ENCODE results near the gene BPTF.
"Not testable (repeated sequence)": the region's sequence is repeated elsewhere in the genome, so short reads cannot be mapped to it uniquely, and the experiment has no call there.

BPTF gene

GRCh38 chr17:67879662-67880061 lies 54.4 kb downstream of the BPTF start:
- no peak for DNase-seq (ENCODE audit: low read depth, low spot score)

DNA sequence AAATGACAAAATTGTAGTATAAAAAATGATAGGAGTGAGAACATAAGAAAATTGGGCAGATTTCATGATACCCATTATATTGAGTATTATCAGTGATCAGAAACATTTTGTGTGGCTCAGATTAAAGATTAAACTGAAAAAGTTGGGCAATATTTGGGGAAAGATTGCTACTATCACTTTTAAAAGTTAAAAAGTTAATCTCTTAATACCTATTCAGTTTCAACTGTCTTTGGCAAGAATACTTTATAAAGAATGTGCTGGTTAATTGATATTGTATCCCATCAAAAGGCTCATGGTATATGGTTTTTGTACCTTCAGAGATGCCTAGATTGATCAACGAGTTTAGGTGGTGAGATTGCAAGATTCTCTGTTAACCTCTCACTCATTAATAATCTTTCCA lies 55.8 kb downstream of the BPTF start:
- no peak for DNase-seq (ENCODE audit: low read depth, low spot score)

DNA sequence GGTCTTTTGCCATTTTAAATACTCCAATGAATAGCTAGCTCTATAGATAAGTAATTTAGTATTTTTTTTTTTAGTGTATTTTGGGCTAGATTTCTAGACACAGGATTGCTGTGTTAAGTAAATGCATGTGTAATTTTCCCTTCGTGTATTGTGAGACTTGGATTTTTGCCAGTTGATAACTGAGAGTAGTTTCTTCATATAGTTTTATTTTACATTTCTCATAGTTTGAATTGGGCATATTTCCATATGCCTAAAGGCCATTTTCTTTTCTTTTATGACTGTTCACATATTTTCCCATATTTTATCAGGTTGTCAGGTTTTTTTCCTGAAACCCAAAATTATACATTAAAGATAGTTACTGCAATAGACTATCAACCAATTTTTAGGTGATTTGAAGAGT lies 59.4 kb downstream of the BPTF start:
- no peak for DNase-seq (ENCODE audit: low read depth, low spot score)

DNA sequence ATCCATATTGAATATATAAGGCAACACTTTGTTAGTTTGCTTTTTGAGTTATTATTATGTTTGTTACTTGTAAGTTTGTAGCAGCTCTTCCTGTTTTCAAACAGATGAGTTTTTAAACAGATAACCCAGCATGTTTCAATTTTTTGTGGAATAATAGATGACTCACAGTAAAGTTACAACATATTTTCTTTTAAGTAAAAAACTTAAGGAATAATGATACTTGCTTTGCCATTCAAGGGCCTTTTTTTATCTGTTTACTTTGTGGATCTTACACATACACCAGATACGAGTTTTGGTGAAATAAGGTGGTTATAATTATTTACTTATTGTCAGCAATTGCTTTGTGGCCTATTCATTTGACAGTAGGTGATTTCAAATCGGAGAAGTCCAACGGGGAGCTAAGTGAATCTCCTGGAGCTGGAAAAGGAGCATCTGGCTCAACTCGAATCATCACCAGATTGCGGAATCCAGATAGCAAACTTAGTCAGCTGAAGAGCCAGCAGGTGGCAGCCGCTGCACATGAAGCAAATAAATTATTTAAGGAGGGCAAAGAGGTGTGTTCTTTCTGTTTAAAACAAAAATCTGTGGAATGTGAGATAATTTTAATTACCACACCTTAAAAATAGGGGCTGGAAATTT lies 66.3 kb downstream of the BPTF start:
- DNase-seq (ENCODE audit: low read depth, low spot score), result no peak

GRCh38 chr17:67902511-67903231 lies 77.4 kb downstream of the BPTF start:
- no peak for DNase-seq (ENCODE audit: low read depth, low spot score)

- DNase-seq (ENCODE audit: low read depth, low spot score), result not testable (repeated sequence)
Measured at GRCh38 chr17:67905298-67905697, 80.0 kb downstream of the BPTF start.

- not testable (repeated sequence) for DNase-seq (ENCODE audit: low read depth, low spot score)
Measured at GRCh38 chr17:67910117-67910803, 85.0 kb downstream of the BPTF start.

DNA sequence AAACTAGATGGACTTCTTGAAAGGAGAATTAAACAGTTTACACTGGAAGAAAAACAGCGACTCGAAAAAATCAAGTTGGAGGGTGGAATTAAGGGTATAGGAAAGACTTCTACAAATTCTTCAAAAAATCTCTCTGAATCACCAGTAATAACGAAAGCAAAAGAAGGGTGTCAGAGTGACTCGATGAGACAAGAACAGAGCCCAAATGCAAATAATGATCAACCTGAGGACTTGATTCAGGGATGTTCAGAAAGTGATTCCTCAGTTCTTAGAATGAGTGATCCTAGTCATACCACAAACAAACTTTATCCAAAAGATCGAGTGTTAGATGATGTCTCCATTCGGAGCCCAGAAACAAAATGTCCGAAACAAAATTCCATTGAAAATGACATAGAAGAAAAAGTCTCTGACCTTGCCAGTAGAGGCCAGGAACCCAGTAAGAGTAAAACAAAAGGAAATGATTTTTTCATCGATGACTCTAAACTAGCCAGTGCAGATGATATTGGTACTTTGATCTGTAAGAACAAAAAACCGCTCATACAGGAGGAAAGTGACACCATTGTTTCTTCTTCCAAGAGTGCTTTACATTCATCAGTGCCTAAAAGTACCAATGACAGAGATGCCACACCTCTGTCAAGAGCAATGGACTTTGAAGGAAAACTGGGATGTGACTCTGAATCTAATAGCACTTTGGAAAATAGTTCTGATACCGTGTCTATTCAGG lies 85.9 kb downstream of the BPTF start:
- DNase-seq (ENCODE audit: low read depth, low spot score), result no peak

DNA sequence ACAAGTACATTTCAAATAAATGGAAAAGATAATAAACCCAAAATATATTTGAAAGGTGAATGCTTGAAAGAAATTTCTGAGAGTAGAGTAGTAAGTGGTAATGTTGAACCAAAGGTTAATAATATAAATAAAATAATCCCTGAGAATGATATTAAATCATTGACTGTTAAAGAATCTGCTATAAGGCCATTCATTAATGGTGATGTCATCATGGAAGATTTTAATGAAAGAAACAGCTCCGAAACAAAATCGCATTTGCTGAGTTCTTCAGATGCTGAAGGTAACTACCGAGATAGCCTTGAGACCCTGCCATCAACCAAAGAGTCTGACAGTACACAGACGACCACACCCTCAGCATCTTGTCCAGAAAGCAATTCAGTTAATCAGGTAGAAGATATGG lies 86.8 kb downstream of the BPTF start:
- no peak for DNase-seq (ENCODE audit: low read depth, low spot score)

DNA sequence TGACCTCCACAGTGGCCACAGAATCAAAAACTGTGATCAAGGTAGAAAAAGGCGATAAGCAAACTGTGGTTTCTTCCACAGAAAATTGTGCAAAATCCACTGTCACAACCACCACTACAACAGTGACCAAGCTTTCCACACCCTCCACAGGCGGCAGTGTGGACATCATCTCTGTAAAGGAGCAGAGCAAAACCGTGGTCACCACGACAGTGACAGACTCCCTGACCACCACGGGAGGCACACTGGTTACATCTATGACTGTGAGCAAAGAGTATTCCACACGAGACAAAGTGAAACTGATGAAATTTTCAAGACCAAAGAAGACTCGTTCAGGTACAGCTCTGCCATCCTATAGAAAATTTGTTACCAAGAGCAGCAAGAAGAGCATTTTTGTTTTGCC lies 87.4 kb downstream of the BPTF start:
- DNase-seq (ENCODE audit: low read depth, low spot score), result no peak

DNA sequence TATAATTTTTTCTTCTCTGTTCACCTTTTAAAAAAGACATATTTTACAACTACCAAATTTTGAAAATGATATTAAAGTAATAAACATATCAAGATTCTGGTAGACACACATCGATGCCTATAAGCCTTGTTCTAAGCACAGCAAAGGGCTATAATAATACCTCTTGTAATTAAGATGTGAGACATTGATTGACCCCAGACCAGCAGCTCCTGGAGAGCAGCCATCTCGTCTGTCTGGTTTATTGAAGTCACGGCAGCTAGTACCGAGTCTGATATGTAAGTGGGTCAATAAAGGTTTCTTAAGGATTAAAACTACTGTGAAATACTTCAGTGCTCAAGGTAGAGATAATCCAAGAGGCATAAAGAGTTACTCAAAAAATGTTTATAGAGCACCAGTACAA lies 94.9 kb downstream of the BPTF start:
- DNase-seq (ENCODE audit: low read depth, low spot score), result no peak

DNA sequence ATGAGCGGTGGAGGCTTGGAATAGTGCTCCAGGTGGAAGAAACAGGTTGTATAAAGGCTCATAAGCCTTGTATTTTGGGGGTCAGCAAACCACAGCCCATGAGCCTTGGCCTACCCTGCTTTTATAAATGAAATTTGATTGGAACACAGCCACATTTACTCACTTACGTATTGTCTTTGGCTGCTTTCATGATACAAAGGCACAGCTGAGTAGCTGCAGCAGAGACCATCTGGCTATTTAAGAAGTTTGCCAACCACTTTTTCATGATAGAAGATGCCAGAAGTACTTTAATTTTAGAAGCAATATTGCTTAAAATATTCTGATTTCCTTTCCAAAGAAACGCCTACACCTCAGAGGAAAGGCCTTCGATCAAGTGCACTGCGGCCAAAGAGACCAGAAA lies 97.2 kb downstream of the BPTF start:
- no peak for DNase-seq (ENCODE audit: low read depth, low spot score)

DNA sequence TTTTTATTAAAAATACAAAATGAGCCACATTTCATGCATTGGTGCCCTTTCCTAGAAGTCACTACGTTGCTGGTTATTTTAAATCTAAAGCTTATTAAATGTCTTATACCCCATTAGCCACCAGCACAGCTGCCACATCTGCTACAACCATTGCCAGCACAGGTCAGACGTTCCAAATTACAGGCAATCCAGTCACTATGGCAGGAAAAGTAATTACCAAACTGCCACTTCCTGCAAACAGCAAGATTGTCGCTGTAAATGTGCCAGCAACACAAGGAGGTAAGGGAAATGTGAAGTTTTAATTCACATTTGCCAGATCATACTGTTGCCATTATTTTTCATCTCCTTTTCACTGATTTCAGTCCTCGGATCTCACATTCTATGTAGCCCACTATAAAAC lies 103.5 kb downstream of the BPTF start:
- DNase-seq (ENCODE audit: low read depth, low spot score), result not testable (repeated sequence)

DNA sequence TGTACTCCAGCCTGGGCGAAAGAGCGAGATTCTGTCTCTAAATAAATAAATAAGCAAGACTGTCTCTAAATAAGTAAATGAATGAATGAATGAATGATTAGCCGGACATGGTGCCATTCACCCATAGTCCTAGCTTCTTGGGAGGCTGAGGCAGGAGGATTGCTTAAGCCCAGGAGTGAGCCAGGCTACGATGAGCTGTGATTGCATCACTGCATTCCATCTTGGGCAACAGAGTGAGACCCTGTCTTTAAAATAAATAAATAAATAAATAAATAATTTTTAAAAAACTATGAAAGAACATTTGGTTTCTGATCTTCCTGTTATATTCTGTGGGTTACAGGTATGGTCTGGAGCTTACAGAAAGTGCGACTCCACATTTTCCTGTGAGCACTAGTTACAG lies 105.9 kb downstream of the BPTF start:
- no peak for DNase-seq (ENCODE audit: low read depth, low spot score)

DNA sequence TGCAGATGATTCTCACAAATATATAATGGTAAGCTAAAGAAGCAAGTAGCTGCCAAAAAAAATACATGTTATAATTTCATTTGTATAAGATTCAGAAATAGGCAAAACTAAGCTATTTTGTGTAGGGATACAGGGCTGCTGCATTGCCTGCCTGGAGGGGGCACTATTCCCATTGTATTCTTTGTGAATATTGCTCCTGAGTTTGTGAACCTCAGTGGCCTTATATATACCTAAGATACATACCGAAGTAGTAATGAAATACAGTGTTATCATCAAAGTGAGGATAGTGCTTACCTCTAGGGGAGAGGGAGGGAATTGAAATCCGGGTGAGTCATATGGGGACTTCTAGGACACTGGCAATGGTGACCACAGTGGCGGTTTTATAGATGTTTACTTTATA lies 117.5 kb downstream of the BPTF start:
- DNase-seq (ENCODE audit: low read depth, low spot score), result no peak

- no peak for DNase-seq (ENCODE audit: low read depth, low spot score)
Measured at GRCh38 chr17:67944035-67944434, 118.7 kb downstream of the BPTF start.

DNA sequence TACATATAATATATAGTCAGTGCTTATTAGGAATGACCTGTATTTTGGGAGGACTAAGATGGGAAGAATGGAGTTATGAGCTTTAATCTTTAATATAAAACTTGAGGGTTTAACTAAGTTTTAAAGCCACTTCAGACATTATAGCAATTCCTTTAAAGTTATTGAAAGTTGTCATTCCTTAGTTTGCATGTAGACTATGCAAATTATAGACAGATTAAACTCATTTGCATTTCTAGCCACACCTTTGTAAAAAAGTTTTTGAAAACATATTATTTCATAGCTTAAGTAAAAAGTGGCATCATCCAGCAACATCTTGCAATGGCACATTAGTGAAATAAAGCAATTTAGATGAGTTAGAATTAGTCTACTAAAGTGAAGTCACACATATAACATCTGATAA lies 121.2 kb downstream of the BPTF start:
- DNase-seq (ENCODE audit: low read depth, low spot score), result no peak

DNA sequence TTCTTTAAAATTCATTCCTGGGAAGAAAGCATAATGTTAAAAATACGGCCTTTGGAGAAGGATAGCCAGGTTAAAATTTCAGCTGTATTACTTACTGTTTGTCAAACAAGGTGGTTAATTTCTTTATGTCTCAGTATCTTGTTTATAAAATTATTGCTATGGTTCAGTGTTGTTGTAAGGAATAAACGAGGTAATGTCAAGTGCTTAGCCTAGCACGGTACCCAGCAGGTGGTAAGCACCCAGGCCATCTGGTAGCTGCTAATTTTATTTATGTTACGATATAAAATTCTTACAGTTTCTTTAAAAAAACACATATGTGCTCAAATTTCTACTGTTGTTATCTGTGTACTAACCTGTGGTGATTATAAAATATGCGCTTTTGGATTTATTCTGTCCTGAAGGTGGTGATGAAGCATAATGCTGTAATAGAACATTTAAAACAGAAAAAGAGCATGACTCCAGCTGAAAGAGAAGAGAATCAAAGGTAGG lies 122.1 kb downstream of the BPTF start:
- no peak for DNase-seq (ENCODE audit: low read depth, low spot score)

DNA sequence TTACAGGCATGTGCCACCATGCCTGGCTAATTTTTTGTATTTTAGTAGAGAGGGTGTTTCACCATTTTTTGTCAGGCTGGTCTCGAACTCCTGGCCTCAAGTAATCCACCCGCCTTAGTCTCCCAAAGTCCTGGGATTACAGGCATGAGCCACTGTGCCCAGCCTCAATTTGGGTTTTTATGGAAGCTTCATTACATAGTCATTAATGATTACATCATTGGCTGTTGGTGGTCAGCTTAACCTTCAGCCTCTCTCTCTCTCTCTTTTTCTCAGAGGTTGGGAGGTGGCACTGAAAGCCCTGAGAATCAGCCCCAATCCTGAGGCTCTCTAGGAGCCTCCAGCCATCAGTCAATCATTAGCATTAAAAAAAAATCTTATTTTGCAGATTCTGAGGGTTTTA lies 125.6 kb downstream of the BPTF start:
- DNase-seq (ENCODE audit: low read depth, low spot score), result no peak

GRCh38 chr17:67959510-67959909 lies 134.2 kb downstream of the BPTF start:
- DNase-seq (ENCODE audit: low read depth, low spot score), result no peak

DNA sequence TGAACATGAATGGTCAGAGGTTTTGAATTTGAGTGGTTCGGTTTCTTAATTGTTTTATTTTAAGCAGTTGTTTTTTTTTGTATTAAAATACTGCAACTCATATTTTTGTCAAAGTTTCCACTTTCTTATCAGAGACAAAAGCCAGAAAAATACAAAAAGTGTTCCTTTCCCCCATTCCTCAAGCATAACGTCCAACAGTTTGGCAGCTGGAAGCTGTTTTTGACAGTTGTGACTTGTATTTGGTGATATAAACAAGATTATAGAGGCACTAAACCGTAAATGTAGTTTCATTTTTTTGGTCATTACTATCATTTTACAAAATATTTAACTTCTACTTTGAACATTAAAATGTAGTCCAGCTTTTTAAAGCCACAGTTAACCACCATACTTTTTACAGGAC lies 135.0 kb downstream of the BPTF start:
- not testable (repeated sequence) for DNase-seq (ENCODE audit: low read depth, low spot score)

- not testable (repeated sequence) for DNase-seq (ENCODE audit: low read depth, low spot score)
Measured at GRCh38 chr17:67962156-67962555, 136.9 kb downstream of the BPTF start.

All from smooth muscle cell of the brain vasculature (primary cell).